ENCODE data around the gene NR4A2. TPM values are rescaled to one million over a fixed set of nuclear protein-coding genes. Genes with fewer than 3 reads are reported as not detected.

NR4A2 gene
- total RNA-seq, 4 donors from 2014 or later: 0.42 to 2.8 (median 2.5) TPM

DNA sequence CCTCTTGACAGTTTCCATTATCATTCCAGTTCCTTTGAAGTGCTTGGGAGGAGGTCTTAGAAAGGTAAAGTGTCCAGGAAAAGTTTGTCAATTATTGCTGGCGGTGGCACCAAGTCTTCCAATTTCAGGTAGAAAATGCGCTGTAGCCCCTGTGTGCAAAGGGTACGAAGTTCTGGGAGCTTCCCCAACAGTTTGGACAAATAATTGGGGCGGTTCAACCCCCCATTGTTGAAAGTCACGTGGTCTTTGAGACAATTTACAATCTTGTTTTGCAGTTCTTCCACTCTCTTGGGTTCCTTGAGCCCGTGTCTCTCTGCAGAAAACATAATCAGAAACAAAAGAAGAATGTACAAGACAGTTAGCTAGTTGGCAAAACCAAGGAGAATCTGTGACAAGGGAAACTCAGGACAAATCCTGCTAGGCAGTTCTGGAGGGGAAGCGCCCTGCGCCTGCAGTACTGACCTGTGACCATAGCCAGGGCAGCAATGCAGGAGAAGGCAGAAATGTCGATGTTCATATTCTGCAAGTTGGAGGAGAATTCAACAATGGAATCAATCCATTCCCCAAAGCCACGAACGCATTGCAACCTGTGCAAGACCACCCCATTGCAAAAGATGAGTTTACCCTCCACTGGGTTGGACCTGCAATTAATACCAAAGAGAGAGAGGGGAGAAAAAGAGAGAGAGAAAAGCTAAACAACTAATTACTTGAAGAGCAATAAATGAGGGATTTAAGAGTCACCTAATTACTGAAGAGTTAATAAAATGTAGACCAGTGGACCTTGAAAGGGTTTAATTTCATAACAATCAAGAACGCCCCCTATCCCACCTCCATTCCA is 6.6 kb downstream of the NR4A2 start:
- Histone ChIP-seq H3K27ac (replicated peaks in 1 of 4) (no peak overlapping the region), H3K9me3 (no peaks in the 10 kb centered on the region), H3K4me3 (no peak overlapping the region), H3K36me3 (peaks cover 7 to 37% (median 28%) of the 10 kb centered on the region in 4 donors), H3K27me3 (peaks cover 0 to 29% (median 18%) of the 10 kb centered on the region in 4 donors), H3K4me1 (peaks cover 20 to 41% (median 34%) of the 10 kb centered on the region in 4 donors)
- WGBS: 86% methylated on average over 12 of the region's 12 CpGs
- no peak for DNase-seq (ENCODE audit: extremely low spot score)
- intact Hi-C loops (cut with DNase I): no loop called here
- TF ChIP-seq EP300 (IDR thresholded peaks at IDR 0.05) (no peak), POLR2AphosphoS5 (IDR thresholded peaks at IDR 0.05) (no peak), POLR2A (IDR thresholded peaks at IDR 0.05; ENCODE audit: low read depth) (no peak)
- TF ChIP-seq, protein P1, sequence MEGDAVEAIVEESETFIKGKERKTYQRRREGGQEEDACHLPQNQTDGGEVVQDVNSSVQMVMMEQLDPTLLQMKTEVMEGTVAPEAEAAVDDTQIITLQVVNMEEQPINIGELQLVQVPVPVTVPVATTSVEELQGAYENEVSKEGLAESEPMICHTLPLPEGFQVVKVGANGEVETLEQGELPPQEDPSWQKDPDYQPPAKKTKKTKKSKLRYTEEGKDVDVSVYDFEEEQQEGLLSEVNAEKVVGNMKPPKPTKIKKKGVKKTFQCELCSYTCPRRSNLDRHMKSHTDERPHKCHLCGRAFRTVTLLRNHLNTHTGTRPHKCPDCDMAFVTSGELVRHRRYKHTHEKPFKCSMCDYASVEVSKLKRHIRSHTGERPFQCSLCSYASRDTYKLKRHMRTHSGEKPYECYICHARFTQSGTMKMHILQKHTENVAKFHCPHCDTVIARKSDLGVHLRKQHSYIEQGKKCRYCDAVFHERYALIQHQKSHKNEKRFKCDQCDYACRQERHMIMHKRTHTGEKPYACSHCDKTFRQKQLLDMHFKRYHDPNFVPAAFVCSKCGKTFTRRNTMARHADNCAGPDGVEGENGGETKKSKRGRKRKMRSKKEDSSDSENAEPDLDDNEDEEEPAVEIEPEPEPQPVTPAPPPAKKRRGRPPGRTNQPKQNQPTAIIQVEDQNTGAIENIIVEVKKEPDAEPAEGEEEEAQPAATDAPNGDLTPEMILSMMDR (IDR thresholded peaks at IDR 0.05): no peak

DNA sequence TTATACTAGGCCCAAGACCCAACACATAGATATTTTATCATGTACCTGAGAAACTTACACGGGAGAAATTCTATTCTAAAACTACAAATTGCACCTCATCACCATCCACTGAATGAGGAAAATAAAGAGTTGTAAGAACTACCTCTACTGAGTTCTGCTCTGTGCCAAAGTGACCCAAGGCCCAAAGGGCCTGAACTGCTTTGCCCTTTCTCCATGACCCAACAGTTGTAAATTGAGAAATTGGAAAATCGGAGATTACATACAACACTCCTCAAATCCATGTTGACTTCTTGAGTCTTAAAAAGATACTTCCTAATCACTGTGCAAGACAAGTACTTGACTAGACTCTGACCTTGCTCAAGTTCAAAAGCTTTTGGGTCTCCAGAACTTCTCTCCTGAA is 8.8 kb downstream of the NR4A2 start:
- peaks cover 0 to 27% (median 23%) of the 10 kb centered on the region in 4 donors for H3K36me3 ChIP-seq
- TF ChIP-seq, protein P1 (IDR thresholded peaks at IDR 0.05): no peak
- TF ChIP-seq POLR2A (IDR thresholded peaks at IDR 0.05; ENCODE audit: low read depth) (no peak), POLR2AphosphoS5 (IDR thresholded peaks at IDR 0.05) (no peak), EP300 (IDR thresholded peaks at IDR 0.05) (no peak)
- DNase-seq (ENCODE audit: extremely low spot score): no peak
- 86% methylated on average over 2 of the region's 2 CpGs for WGBS
- intact Hi-C loops (cut with DNase I): no loop called here
- no peak overlapping the region for H3K27ac ChIP-seq (replicated peaks in 1 of 4)
- no peaks in the 10 kb centered on the region for H3K9me3 ChIP-seq
- H3K4me1 ChIP-seq: peaks cover 31 to 37% (median 35%) of the 10 kb centered on the region in 4 donors
- no peak overlapping the region for H3K4me3 ChIP-seq
- peaks cover 0 to 46% (median 29%) of the 10 kb centered on the region in 4 donors for H3K27me3 ChIP-seq

DNA sequence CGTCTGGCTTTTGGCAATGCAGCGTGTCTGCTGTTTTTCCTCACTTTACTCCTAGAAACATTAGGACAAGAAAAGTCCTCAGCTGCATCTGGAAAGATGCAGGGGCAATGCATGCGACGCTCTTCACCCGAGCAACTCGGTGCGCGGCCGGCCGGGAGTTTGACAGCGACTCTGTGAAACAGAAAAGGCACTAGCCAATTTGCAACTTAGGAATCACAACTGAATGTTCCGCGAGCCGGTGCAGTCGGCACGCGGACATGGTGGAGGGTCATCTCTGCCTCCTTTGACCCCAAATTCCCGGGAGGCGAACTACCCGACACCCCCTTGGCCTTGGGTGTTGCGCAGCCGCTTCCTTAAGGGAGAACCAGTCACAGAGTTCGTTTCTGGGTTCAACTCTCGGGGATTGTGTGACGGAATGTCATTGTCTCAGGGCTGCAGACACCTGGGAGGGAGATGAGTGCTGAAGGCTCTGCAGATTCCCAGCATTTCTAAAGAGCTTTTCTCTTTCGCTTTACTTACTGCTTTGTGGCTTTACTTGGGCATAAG is 9.8 kb downstream of the NR4A2 start:
- WGBS: 24% methylated on average over 24 of the region's 26 CpGs
- peaks cover 31 to 37% (median 34%) of the 10 kb centered on the region in 4 donors for H3K4me1 ChIP-seq
- TF ChIP-seq POLR2A (IDR thresholded peaks at IDR 0.05; ENCODE audit: low read depth) (no peak), EP300 (IDR thresholded peaks at IDR 0.05) (no peak), POLR2AphosphoS5 (IDR thresholded peaks at IDR 0.05) (no peak)
- TF ChIP-seq, protein P1 (IDR thresholded peaks at IDR 0.05): no peak
- peaks cover 0 to 20% (median 17%) of the 10 kb centered on the region in 4 donors for H3K36me3 ChIP-seq
- intact Hi-C loops (cut with DNase I): no loop called here
- DNase-seq (ENCODE audit: extremely low spot score): no peak
- H3K27ac ChIP-seq (replicated peaks in 1 of 4): no peak overlapping the region
- no peaks in the 10 kb centered on the region for H3K9me3 ChIP-seq
- peaks cover 0 to 46% (median 29%) of the 10 kb centered on the region in 4 donors for H3K27me3 ChIP-seq
- H3K4me3 ChIP-seq: peak overlapping the region; percentile 47 to 60 (median 50)

DNA sequence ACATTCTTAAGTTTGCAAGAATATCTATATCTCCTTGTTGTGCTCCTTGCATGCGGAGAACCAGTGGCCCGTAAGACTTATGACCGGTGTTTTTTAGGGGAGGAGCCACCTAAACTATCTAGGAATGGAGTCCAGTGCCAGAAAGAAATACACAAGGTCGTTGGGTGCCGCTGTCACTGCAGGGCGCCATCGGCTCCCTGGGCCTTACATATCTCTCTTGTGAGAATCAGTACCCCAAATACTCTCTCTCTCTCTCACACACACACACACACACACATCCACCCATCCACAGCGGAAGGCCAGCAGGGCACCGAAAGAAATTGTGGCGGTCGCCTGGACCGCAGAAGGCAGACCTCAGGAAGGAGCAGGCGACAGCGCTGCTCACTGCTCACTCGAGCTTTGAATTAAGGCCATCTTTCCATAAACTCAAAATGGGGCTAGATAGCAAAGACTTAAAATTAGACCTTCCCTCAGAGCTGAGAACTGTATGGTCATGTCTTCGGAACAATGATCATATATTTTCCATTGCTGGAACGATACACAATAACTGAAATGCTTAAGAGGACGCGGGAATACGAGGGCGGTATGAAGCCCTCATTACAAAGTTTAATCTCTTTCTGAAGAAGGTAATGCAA is 10.4 kb downstream of the NR4A2 start:
- intact Hi-C loops (cut with DNase I): no loop called here
- Histone ChIP-seq H3K27me3 (peaks cover 0 to 46% (median 29%) of the 10 kb centered on the region in 4 donors), H3K4me1 (peaks cover 31 to 37% (median 34%) of the 10 kb centered on the region in 4 donors), H3K9me3 (no peaks in the 10 kb centered on the region), H3K27ac (replicated peaks in 1 of 4) (no peak overlapping the region), H3K36me3 (peaks cover 0 to 14% (median 12%) of the 10 kb centered on the region in 4 donors), H3K4me3 (peak overlapping the region; percentile 47 to 60 (median 50))
- 20% methylated on average over 21 of the region's 21 CpGs for whole genome bisulfite sequencing
- DNase-seq (ENCODE audit: extremely low spot score): no peak
- TF ChIP-seq POLR2AphosphoS5 (IDR thresholded peaks at IDR 0.05) (no peak), POLR2A (IDR thresholded peaks at IDR 0.05; ENCODE audit: low read depth) (no peak), EP300 (IDR thresholded peaks at IDR 0.05) (no peak)
- TF ChIP-seq, protein P1 (IDR thresholded peaks at IDR 0.05): no peak

Data from esophagus muscularis mucosa (tissue), 4 donors.